SK-N-SH treated with all-trans-retinoic acid at 6 μM for 48 hours (cell line): Measurements from ENCODE around the gene LRRTM3.

ENCODE experiments used
- ATAC-seq: fragments of 200-7000 bp; cut with Tn5 transposase; 3 replicates; pipeline ENCODE4 v1.9.1; 2020; ENCODE audit warnings: mild to moderate bottlenecking, moderate library complexity
- ARNTL ChIP-seq: fragments of 450-650 bp; formaldehyde crosslinking; IDR thresholded peaks from 2 replicates; pipeline ENCODE4 v1.5.0; 2020; ENCODE audit warnings: low read depth, mild to moderate bottlenecking, moderate library complexity, borderline replicate concordance
- BACH2 ChIP-seq: fragments of 250-450 bp; sonication (Bioruptor Pico); IDR thresholded peaks from 2 replicates; pipeline ENCODE4 v1.9.0; 2021; ENCODE audit warnings: mild to moderate bottlenecking, borderline replicate concordance
- CREB5 ChIP-seq: fragments of 250-450 bp; sonication (Bioruptor Pico); IDR thresholded peaks from 2 replicates; pipeline ENCODE4 v1.5.1; 2020; ENCODE audit warnings: low read depth, mild to moderate bottlenecking, moderate library complexity
- CSDC2 ChIP-seq: fragments of 250-450 bp; sonication (Bioruptor Pico); IDR thresholded peaks from 2 replicates; pipeline ENCODE4 v1.5.0; 2020; ENCODE audit warnings: mild to moderate bottlenecking, moderate library complexity
- CSRNP3 ChIP-seq: fragments of 250-450 bp; sonication (Bioruptor Pico); IDR thresholded peaks from 2 replicates; pipeline ENCODE4 v1.5.1; 2021; ENCODE audit warnings: mild to moderate bottlenecking, moderate library complexity
- ESRRG ChIP-seq: fragments of 250-450 bp; sonication (Bioruptor Pico); IDR thresholded peaks from 2 replicates; pipeline ENCODE4 v1.6.1; 2021; ENCODE audit warnings: mild to moderate bottlenecking
- GLIS3 ChIP-seq: fragments of 250-450 bp; sonication (Bioruptor Pico); IDR thresholded peaks from 2 replicates; pipeline ENCODE4 v1.5.0; 2020; ENCODE audit warnings: mild to moderate bottlenecking, moderate library complexity
- ISL1 ChIP-seq: fragments of 250-450 bp; sonication (Bioruptor Pico); IDR thresholded peaks from 2 replicates; pipeline ENCODE4 v2.1.2; 2022; ENCODE audit warnings: mild to moderate bottlenecking, moderate library complexity
- OSR1 ChIP-seq: fragments of 250-450 bp; sonication (Bioruptor Pico); IDR thresholded peaks from 2 replicates; pipeline ENCODE4 v1.8.0; 2022; ENCODE audit warnings: moderate library complexity, mild to moderate bottlenecking, inconsistent platforms
- PPARA ChIP-seq: fragments of 250-450 bp; sonication (Bioruptor Pico); IDR thresholded peaks from 2 replicates; pipeline ENCODE4 v1.5.0; 2020; ENCODE audit warnings: mild to moderate bottlenecking, borderline replicate concordance
- RARB ChIP-seq: fragments of 250-450 bp; sonication (Bioruptor Pico); IDR thresholded peaks from 2 replicates; pipeline ENCODE4 v1.8.0; 2021; ENCODE audit warnings: mild to moderate bottlenecking, moderate library complexity
- SNAI2 ChIP-seq: fragments of 250-450 bp; sonication (Bioruptor Pico); IDR thresholded peaks from 2 replicates; pipeline ENCODE4 v1.5.0; 2020; ENCODE audit warnings: mild to moderate bottlenecking, moderate library complexity
- TCF4 ChIP-seq: fragments of 250-450 bp; sonication (Bioruptor Pico); IDR thresholded peaks from 2 replicates; pipeline ENCODE4 v1.8.0; 2021; ENCODE audit warnings: mild to moderate bottlenecking, moderate library complexity, borderline replicate concordance
- TOX ChIP-seq: fragments of 250-450 bp; sonication (Bioruptor Pico); IDR thresholded peaks from 2 replicates; pipeline ENCODE4 v1.8.0; 2021; ENCODE audit warnings: mild to moderate bottlenecking, moderate library complexity, borderline replicate concordance
- ZC3H10 ChIP-seq: fragments of 250-450 bp; sonication (Bioruptor Pico); IDR thresholded peaks from 2 replicates; pipeline ENCODE4 v1.5.1; 2021; ENCODE audit warnings: mild to moderate bottlenecking, moderate library complexity
- ZFP3 ChIP-seq: fragments of 250-450 bp; sonication (Bioruptor Pico); IDR thresholded peaks from 2 replicates; pipeline ENCODE4 v1.5.0; 2020; ENCODE audit warnings: mild to moderate bottlenecking, moderate library complexity
- ZFP30 ChIP-seq: fragments of 450-650 bp; formaldehyde crosslinking; IDR thresholded peaks from 2 replicates; pipeline ENCODE4 v1.5.0; 2022; ENCODE audit warnings: mild to moderate bottlenecking, moderate library complexity
- ZNF70 ChIP-seq: fragments of 450-650 bp; formaldehyde crosslinking; IDR thresholded peaks from 2 replicates; pipeline ENCODE4 v1.5.0; 2020; ENCODE audit warnings: mild to moderate bottlenecking, moderate library complexity
- ZNF8 ChIP-seq: fragments of 450-650 bp; formaldehyde crosslinking; IDR thresholded peaks from 2 replicates; pipeline ENCODE4 v1.5.0; 2020; ENCODE audit warnings: mild to moderate bottlenecking, moderate library complexity
- TF ChIP-seq, protein P1 (sequence below): fragments of 250-450 bp; sonication (Bioruptor Pico); IDR thresholded peaks from 2 replicates; pipeline ENCODE4 v1.8.0; 2021; ENCODE audit warnings: low read depth, mild to moderate bottlenecking, moderate library complexity, borderline replicate concordance
- TF ChIP-seq, protein P2 (sequence below): fragments of 250-450 bp; sonication (Bioruptor Pico); IDR thresholded peaks from 2 replicates; pipeline ENCODE4 v1.5.0; 2020; ENCODE audit warnings: mild to moderate bottlenecking, moderate library complexity
- TF ChIP-seq, protein P3 (sequence below): fragments of 250-450 bp; sonication (Bioruptor Pico); IDR thresholded peaks from 2 replicates; pipeline ENCODE4 v1.8.0; 2020; ENCODE audit warnings: mild to moderate bottlenecking, moderate library complexity, borderline replicate concordance

LRRTM3 gene

GRCh38 chr10:67087135-67087425 is 161.2 kb downstream of the LRRTM3 start:
- TF ChIP-seq ESRRG (no peak), ZFP30 (CRISPR knock-in tag) (no peak), GLIS3 (CRISPR knock-in tag) (no peak), SNAI2 (CRISPR knock-in tag) (no peak), ARNTL (no peak), ISL1 (CRISPR knock-in tag) (no peak), RARB (CRISPR knock-in tag) (no peak), OSR1 (CRISPR knock-in tag) (no peak), ZNF8 (no peak), ZC3H10 (CRISPR knock-in tag) (no peak)
- TF ChIP-seq, protein P1, sequence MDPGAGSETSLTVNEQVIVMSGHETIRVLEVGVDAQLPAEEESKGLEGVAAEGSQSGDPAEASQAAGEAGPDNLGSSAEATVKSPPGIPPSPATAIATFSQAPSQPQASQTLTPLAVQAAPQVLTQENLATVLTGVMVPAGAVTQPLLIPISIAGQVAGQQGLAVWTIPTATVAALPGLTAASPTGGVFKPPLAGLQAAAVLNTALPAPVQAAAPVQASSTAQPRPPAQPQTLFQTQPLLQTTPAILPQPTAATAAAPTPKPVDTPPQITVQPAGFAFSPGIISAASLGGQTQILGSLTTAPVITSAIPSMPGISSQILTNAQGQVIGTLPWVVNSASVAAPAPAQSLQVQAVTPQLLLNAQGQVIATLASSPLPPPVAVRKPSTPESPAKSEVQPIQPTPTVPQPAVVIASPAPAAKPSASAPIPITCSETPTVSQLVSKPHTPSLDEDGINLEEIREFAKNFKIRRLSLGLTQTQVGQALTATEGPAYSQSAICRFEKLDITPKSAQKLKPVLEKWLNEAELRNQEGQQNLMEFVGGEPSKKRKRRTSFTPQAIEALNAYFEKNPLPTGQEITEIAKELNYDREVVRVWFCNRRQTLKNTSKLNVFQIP (CRISPR knock-in tag): no peak
- ATAC-seq: no peak

DNA sequence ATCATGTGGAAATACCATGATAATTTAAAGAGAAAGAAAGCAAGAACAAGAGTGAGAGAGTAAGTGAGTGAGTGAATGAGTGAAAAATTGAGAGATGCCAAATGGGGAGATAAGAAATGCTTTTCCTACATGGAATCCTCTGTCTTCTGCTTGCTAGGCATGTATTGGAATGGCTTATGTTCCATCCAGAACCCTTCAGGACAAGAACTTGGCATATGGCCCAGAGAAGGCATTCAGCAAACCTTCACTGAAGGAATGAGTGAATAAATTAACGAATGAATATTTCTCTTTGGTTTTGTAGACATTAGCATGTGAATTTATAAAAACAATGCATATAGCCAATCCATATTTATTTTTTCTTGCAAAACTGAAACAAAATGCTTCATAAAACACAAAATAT is 162.2 kb downstream of the LRRTM3 start:
- no peak for ATAC-seq
- no peak for TF ChIP-seq TCF4 (CRISPR knock-in tag)
- no peak for TF ChIP-seq ZFP3
- TF ChIP-seq ISL1 (CRISPR knock-in tag): no peak
- TF ChIP-seq BACH2 (CRISPR knock-in tag): no peak
- TF ChIP-seq, all 23 proteins: peak for 0

DNA sequence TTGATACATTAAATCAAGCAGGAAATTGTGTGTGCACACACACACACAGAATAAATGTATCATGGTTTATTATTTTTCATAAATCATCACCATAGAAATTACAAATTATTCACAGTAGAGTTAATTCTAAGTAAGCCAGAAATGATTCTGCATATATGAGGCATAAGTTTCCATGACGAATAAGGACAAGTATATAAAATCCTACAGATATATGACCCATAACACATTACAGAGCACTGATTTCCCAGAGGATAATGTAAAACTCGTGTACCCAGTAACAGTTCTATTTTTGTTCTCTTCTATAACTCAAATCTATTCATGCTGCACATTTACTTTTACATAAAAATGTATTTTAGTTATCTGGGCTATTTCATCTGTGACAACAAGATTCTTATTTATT is 169.7 kb downstream of the LRRTM3 start:
- ATAC-seq: no peak
- TF ChIP-seq ZFP3: no peak
- TF ChIP-seq ZNF8: no peak
- TF ChIP-seq CREB5 (CRISPR knock-in tag): no peak
- no peak for TF ChIP-seq TCF4 (CRISPR knock-in tag)
- TF ChIP-seq ZFP30 (CRISPR knock-in tag): no peak
- no peak for TF ChIP-seq ISL1 (CRISPR knock-in tag)

DNA sequence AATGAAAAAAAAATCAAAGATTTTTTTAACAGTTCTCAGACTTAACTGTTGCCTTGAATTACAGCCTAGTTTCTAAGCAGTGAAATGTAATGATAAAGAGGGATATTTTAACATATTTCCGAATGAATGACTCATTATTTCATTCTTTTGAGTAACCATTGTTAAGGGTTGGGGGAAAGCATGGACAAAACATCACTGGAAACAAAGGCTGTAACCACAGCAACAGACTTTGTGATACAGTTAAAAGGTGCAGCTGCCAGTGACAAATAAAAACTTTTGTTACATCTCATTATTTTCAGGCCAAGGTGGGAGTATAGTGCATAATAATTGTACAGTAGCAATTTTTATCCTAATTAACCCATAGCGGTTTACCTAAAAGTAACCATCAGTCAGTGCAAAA is 172.6 kb downstream of the LRRTM3 start:
- no peak for TF ChIP-seq TOX
- TF ChIP-seq, protein P2, sequence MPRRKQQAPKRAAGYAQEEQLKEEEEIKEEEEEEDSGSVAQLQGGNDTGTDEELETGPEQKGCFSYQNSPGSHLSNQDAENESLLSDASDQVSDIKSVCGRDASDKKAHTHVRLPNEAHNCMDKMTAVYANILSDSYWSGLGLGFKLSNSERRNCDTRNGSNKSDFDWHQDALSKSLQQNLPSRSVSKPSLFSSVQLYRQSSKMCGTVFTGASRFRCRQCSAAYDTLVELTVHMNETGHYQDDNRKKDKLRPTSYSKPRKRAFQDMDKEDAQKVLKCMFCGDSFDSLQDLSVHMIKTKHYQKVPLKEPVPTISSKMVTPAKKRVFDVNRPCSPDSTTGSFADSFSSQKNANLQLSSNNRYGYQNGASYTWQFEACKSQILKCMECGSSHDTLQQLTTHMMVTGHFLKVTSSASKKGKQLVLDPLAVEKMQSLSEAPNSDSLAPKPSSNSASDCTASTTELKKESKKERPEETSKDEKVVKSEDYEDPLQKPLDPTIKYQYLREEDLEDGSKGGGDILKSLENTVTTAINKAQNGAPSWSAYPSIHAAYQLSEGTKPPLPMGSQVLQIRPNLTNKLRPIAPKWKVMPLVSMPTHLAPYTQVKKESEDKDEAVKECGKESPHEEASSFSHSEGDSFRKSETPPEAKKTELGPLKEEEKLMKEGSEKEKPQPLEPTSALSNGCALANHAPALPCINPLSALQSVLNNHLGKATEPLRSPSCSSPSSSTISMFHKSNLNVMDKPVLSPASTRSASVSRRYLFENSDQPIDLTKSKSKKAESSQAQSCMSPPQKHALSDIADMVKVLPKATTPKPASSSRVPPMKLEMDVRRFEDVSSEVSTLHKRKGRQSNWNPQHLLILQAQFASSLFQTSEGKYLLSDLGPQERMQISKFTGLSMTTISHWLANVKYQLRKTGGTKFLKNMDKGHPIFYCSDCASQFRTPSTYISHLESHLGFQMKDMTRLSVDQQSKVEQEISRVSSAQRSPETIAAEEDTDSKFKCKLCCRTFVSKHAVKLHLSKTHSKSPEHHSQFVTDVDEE (CRISPR knock-in tag): no peak
- TF ChIP-seq CSRNP3 (CRISPR knock-in tag): no peak
- TF ChIP-seq ARNTL: no peak
- no peak for TF ChIP-seq ISL1 (CRISPR knock-in tag)
- no peak for TF ChIP-seq PPARA
- TF ChIP-seq CREB5 (CRISPR knock-in tag): no peak
- TF ChIP-seq ZNF70 (CRISPR knock-in tag): no peak
- TF ChIP-seq, protein P3, sequence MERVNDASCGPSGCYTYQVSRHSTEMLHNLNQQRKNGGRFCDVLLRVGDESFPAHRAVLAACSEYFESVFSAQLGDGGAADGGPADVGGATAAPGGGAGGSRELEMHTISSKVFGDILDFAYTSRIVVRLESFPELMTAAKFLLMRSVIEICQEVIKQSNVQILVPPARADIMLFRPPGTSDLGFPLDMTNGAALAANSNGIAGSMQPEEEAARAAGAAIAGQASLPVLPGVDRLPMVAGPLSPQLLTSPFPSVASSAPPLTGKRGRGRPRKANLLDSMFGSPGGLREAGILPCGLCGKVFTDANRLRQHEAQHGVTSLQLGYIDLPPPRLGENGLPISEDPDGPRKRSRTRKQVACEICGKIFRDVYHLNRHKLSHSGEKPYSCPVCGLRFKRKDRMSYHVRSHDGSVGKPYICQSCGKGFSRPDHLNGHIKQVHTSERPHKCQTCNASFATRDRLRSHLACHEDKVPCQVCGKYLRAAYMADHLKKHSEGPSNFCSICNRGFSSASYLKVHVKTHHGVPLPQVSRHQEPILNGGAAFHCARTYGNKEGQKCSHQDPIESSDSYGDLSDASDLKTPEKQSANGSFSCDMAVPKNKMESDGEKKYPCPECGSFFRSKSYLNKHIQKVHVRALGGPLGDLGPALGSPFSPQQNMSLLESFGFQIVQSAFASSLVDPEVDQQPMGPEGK (CRISPR knock-in tag): no peak
- TF ChIP-seq CSDC2 (CRISPR knock-in tag): no peak
- no peak for TF ChIP-seq GLIS3 (CRISPR knock-in tag)
- no peak for TF ChIP-seq OSR1 (CRISPR knock-in tag)
- no peak for TF ChIP-seq ZNF8
- TF ChIP-seq ZFP30 (CRISPR knock-in tag): no peak
- no peak for TF ChIP-seq BACH2 (CRISPR knock-in tag)
- TF ChIP-seq ZFP3: no peak

More for the DNA sequence above, 172.6 kb downstream of the LRRTM3 start:
- no peak for ATAC-seq
